IMR-90 (cell line): ENCODE data around the gene IL11RA. TPM values are rescaled to one million over a fixed set of nuclear protein-coding genes. Genes with fewer than 3 reads are reported as not detected.

Source experiments
- ATAC-seq: fragments of 200-7000 bp; cut with Tn5 transposase; 2 replicates; pipeline ENCODE4 v1.9.1; 2020; ENCODE audit warnings: low read depth, mild to moderate bottlenecking, moderate library complexity
- BruUV-seq: library from RNA; stranded (reverse); fragments of 400-500 nt; replicated peaks from 2 replicates; lab custom pipeline; 2021; lab: Mats Ljungman, UMichigan
- CTCF ChIA-PET: fragments of 300-600 bp; formaldehyde crosslinking; extraction: SDS; loops from one replicate; lab custom pipeline; 2021; ENCODE audit warnings: antibody characterized with exemption; lab: Yijun Ruan, JAX
- POLR2A ChIA-PET: fragments of 300-600 bp; sonication (Branson Sonifier 250); formaldehyde crosslinking; loops from one replicate; lab custom pipeline; 2022; ENCODE audit warnings: antibody characterized with exemption; ENCODE audit not compliant: unreplicated experiment; lab: Charles Lee
- DNase-seq: peaks from one replicate; pipeline ENCODE4 v3.0.0; 2013
- H2AFZ ChIP-seq: replicated peaks from 2 replicates; pipeline ENCODE3; 2013; ENCODE audit warnings: low read length, mild to moderate bottlenecking; ENCODE audit not compliant: poor library complexity
- H2AK5ac ChIP-seq: 2 replicates; pipeline ENCODE4 v1.6.1; 2013; ENCODE audit warnings: low read depth, low read length, inconsistent platforms
- H2AK9ac ChIP-seq: replicated peaks from 2 replicates; pipeline ENCODE3; 2013; ENCODE audit warnings: mild to moderate bottlenecking, low read depth, low read length, moderate library complexity; ENCODE audit not compliant: poor library complexity
- H2BK120ac ChIP-seq: 2 replicates; pipeline ENCODE4 v1.6.1; 2013; ENCODE audit warnings: low read depth, low read length, inconsistent platforms
- H2BK15ac ChIP-seq: 3 replicates; pipeline ENCODE4 v1.6.1; 2013; ENCODE audit warnings: low read depth, low read length, inconsistent platforms
- H2BK20ac ChIP-seq: 2 replicates; pipeline ENCODE4 v1.6.1; 2013; ENCODE audit warnings: low read depth, mild to moderate bottlenecking, inconsistent platforms, low read length, moderate library complexity
- H2BK5ac ChIP-seq: 2 replicates; pipeline ENCODE4 v1.6.1; 2013; ENCODE audit warnings: mild to moderate bottlenecking, low read depth, low read length, inconsistent platforms; ENCODE audit not compliant: poor library complexity, severe bottlenecking
- H3K14ac ChIP-seq: replicated peaks from 2 replicates; pipeline ENCODE4 v1.6.1; 2013; ENCODE audit warnings: low read depth, low read length, inconsistent platforms
- H3K18ac ChIP-seq: 2 replicates; pipeline ENCODE4 v1.6.1; 2013; ENCODE audit warnings: low read depth, low read length, control low read depth
- H3K23ac ChIP-seq: 2 replicates; pipeline ENCODE4 v1.6.1; 2013; ENCODE audit warnings: low read depth, low read length, inconsistent platforms
- H3K27ac ChIP-seq: 2 replicates; pipeline ENCODE4 v1.5.1; 2013; ENCODE audit warnings: mild to moderate bottlenecking, control low read depth, low read length; ENCODE audit not compliant: insufficient read depth
- H3K27me3 ChIP-seq: 2 replicates; pipeline ENCODE4 v1.6.1; 2013; ENCODE audit warnings: low read length; ENCODE audit not compliant: control insufficient read depth, insufficient read depth
- H3K36me3 ChIP-seq: 2 replicates; pipeline ENCODE4 v1.6.1; 2013; ENCODE audit warnings: low read length, mixed read lengths; ENCODE audit not compliant: control insufficient read depth, insufficient read depth
- H3K4ac ChIP-seq: 2 replicates; pipeline ENCODE4 v1.6.1; 2013; ENCODE audit warnings: low read depth, low read length, inconsistent platforms
- H3K4me1 ChIP-seq: 2 replicates; pipeline ENCODE4 v1.6.1; 2013; ENCODE audit warnings: low read length, mixed read lengths; ENCODE audit not compliant: control insufficient read depth, insufficient read depth
- H3K4me2 ChIP-seq: 2 replicates; pipeline ENCODE4 v1.6.1; 2013; ENCODE audit warnings: low read depth, mild to moderate bottlenecking, control low read depth, low read length, moderate library complexity
- H3K4me3 ChIP-seq: 2 replicates; pipeline ENCODE4 v1.5.1; 2013; ENCODE audit warnings: low read depth, mild to moderate bottlenecking, control low read depth, low read length, moderate library complexity; ENCODE audit not compliant: insufficient read depth
- H3K56ac ChIP-seq: 2 replicates; pipeline ENCODE4 v1.6.1; 2013; ENCODE audit warnings: low read length, inconsistent platforms; ENCODE audit not compliant: insufficient read depth; ENCODE audit errors: extremely low read depth
- H3K79me1 ChIP-seq, 2 experiments: 2 replicates each; pipeline ENCODE4 v1.6.1; 2013; ENCODE audit warnings: low read length in 2 of 2, inconsistent platforms in 1 of 2, low read depth in 1 of 2
- H3K9ac ChIP-seq: 2 replicates; pipeline ENCODE4 v1.6.1; 2013; ENCODE audit warnings: low read depth, low read length, control low read depth
- H3K9me1 ChIP-seq: 2 replicates; pipeline ENCODE4 v1.6.1; 2013; ENCODE audit warnings: low read length, inconsistent platforms; ENCODE audit not compliant: insufficient read depth
- H3K9me3 ChIP-seq: 2 replicates; pipeline ENCODE4 v1.6.1; 2013; ENCODE audit warnings: low read length; ENCODE audit not compliant: control insufficient read depth, insufficient read depth
- H4K20me1 ChIP-seq: 2 replicates; pipeline ENCODE4 v1.6.1; 2013; ENCODE audit warnings: low read length, inconsistent platforms; ENCODE audit not compliant: insufficient read depth
- H4K5ac ChIP-seq: 2 replicates; pipeline ENCODE4 v1.6.1; 2013; ENCODE audit warnings: mild to moderate bottlenecking, low read depth, low read length, control low read depth
- H4K8ac ChIP-seq, 2 experiments: 2 replicates each; pipeline ENCODE4 v1.6.1; 2013; ENCODE audit warnings: low read depth in 2 of 2, low read length in 2 of 2, control low read depth in 1 of 2, inconsistent platforms in 1 of 2
- H4K91ac ChIP-seq: 2 replicates; pipeline ENCODE4 v1.6.1; 2013; ENCODE audit warnings: low read depth, low read length, inconsistent platforms; ENCODE audit not compliant: insufficient read depth
- BHLHE40 ChIP-seq: fragments of 150-350 bp; IDR thresholded peaks from 2 replicates; pipeline ENCODE4 v1.6.1; 2016; ENCODE audit warnings: mild to moderate bottlenecking, low read depth, low read length
- CEBPB ChIP-seq: IDR thresholded peaks from 2 replicates; pipeline ENCODE4 v1.6.1; 2012; ENCODE audit warnings: low read depth, low read length, improper control_type of control experiment
- CHD1 ChIP-seq: IDR thresholded peaks from 2 replicates; pipeline ENCODE4 v1.6.1; 2012; ENCODE audit warnings: low read depth, low read length, improper control_type of control experiment
- FOS ChIP-seq: fragments of 150-350 bp; IDR thresholded peaks from 2 replicates; pipeline ENCODE4 v1.6.1; 2016; ENCODE audit warnings: low read depth, low read length
- MAFK ChIP-seq: IDR thresholded peaks from 2 replicates; pipeline ENCODE4 v1.6.1; 2012; ENCODE audit warnings: low read depth, low read length, improper control_type of control experiment
- MAZ ChIP-seq: IDR thresholded peaks from 2 replicates; pipeline ENCODE4 v1.6.1; 2012; ENCODE audit warnings: low read depth, mild to moderate bottlenecking, low read length, improper control_type of control experiment, moderate library complexity, borderline replicate concordance
- MXI1 ChIP-seq: IDR thresholded peaks from 2 replicates; pipeline ENCODE4 v1.6.1; 2012; ENCODE audit warnings: low read depth, mild to moderate bottlenecking, low read length, moderate library complexity, borderline replicate concordance
- NFE2L2 ChIP-seq: fragments of 150-350 bp; IDR thresholded peaks from 2 replicates; pipeline ENCODE4 v1.6.1; 2016; ENCODE audit warnings: low read depth, mild to moderate bottlenecking, low read length
- POLR2A ChIP-seq: IDR thresholded peaks from 2 replicates; pipeline ENCODE4 v1.6.1; 2012; ENCODE audit warnings: mild to moderate bottlenecking, low read depth, low read length
- RAD21 ChIP-seq: IDR thresholded peaks from 2 replicates; pipeline ENCODE4 v1.6.1; 2012; ENCODE audit warnings: low read length, improper control_type of control experiment
- RCOR1 ChIP-seq: IDR thresholded peaks from 2 replicates; pipeline ENCODE4 v1.6.1; 2012; ENCODE audit warnings: mild to moderate bottlenecking, low read length, improper control_type of control experiment; ENCODE audit not compliant: insufficient replicate concordance
- RFX5 ChIP-seq: IDR thresholded peaks from 2 replicates; pipeline ENCODE4 v1.8.0; 2012; ENCODE audit warnings: low read depth, mild to moderate bottlenecking, low read length, moderate library complexity
- SMC3 ChIP-seq: fragments of 150-350 bp; IDR thresholded peaks from 2 replicates; pipeline ENCODE4 v1.6.1; 2016; ENCODE audit warnings: low read depth, mild to moderate bottlenecking, antibody characterized with exemption, low read length, moderate library complexity
- USF2 ChIP-seq: fragments of 150-350 bp; IDR thresholded peaks from 2 replicates; pipeline ENCODE4 v1.6.1; 2017; ENCODE audit warnings: mild to moderate bottlenecking, antibody characterized with exemption, low read length, low read depth
- WGBS, 2 experiments: methylation state at CpG; one replicate each; pipeline versions ENCODE4 v1.1.5 to v1.1.7; 2013; ENCODE audit warnings: missing lambda C conversion rate in 2 of 2; ENCODE audit not compliant: insufficient read length in 1 of 2; ENCODE audit errors: extremely low coverage in 2 of 2; 5-methylcytosine and 5-hydroxymethylcytosine counted together
- dilution Hi-C: fragments of 300-500 bp; cut with HindIII; formaldehyde crosslinking; loops from one replicate; pipeline ENCODE4 v1.14.3; 2018; ENCODE audit warnings: low sequenced_read_pairs; ENCODE audit not compliant: unreplicated experiment
- in situ Hi-C: fragments of 300-500 bp; cut with MboI; formaldehyde crosslinking; loops from 3 replicates; pipeline ENCODE4 v1.14.3; 2019; ENCODE audit warnings: low sequenced_read_pairs, inconsistent platforms, mixed read lengths
- intact Hi-C: fragments of 100-400 bp; cut with micrococcal nuclease; formaldehyde crosslinking; loops from 2 replicates; pipeline ENCODE4 v1.10.0; 2022
- polyA plus RNA-seq, 3 experiments: library from polyadenylated mRNA; depleted of rRNA; stranded (reverse); fragments of >200 nt; gene quantifications; 2 replicates each; pipeline ENCODE4 v1.2.3, GENCODE V29; 2012; ENCODE audit warnings: low replicate concordance in 1 of 3
- total RNA-seq: library from RNA; depleted of rRNA; stranded (reverse); fragments of >200 nt; gene quantifications from 2 replicates; pipeline ENCODE4 v1.2.3, GENCODE V29; 2012
- TF ChIP-seq, protein P1 (sequence below): conservative IDR thresholded peaks from 2 replicates; pipeline ENCODE4 v1.5.1; 2012; ENCODE audit warnings: mild to moderate bottlenecking, low read depth, low read length, improper control_type of control experiment
- TF ChIP-seq, protein P2 (sequence below): fragments of 150-350 bp; IDR thresholded peaks from 2 replicates; pipeline ENCODE4 v1.6.1; 2016; ENCODE audit warnings: low read depth, mild to moderate bottlenecking, low read length, moderate library complexity, borderline replicate concordance

IL11RA gene
- total and polyA plus RNA-seq, 2 of the 4 experiments (the other 2 are of a cell fraction) = 8.2 to 15.9 TPM

GRCh38 chr9:34686231-34686630, 34.2 kb downstream of the IL11RA start:
- no peak overlapping the region for H2BK20ac ChIP-seq
- no peak overlapping the region for H3K9ac ChIP-seq
- H2AFZ ChIP-seq = no peak overlapping the region
- no peak overlapping the region for H2AK5ac ChIP-seq
- H3K56ac ChIP-seq = no peak overlapping the region
- no peaks in the 10 kb centered on the region; the same call in 1 of the 2 replicates for H4K20me1 ChIP-seq
- H4K8ac ChIP-seq = no peak overlapping the region
- H3K27me3 ChIP-seq = no peaks in the 10 kb centered on the region
- no peak for TF ChIP-seq RAD21
- TF ChIP-seq USF2 = no peak
- TF ChIP-seq FOS = no peak
- TF ChIP-seq RFX5 = no peak
- TF ChIP-seq, protein P1, sequence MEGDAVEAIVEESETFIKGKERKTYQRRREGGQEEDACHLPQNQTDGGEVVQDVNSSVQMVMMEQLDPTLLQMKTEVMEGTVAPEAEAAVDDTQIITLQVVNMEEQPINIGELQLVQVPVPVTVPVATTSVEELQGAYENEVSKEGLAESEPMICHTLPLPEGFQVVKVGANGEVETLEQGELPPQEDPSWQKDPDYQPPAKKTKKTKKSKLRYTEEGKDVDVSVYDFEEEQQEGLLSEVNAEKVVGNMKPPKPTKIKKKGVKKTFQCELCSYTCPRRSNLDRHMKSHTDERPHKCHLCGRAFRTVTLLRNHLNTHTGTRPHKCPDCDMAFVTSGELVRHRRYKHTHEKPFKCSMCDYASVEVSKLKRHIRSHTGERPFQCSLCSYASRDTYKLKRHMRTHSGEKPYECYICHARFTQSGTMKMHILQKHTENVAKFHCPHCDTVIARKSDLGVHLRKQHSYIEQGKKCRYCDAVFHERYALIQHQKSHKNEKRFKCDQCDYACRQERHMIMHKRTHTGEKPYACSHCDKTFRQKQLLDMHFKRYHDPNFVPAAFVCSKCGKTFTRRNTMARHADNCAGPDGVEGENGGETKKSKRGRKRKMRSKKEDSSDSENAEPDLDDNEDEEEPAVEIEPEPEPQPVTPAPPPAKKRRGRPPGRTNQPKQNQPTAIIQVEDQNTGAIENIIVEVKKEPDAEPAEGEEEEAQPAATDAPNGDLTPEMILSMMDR = no peak
- no peak for TF ChIP-seq CEBPB
- TF ChIP-seq, protein P2, sequence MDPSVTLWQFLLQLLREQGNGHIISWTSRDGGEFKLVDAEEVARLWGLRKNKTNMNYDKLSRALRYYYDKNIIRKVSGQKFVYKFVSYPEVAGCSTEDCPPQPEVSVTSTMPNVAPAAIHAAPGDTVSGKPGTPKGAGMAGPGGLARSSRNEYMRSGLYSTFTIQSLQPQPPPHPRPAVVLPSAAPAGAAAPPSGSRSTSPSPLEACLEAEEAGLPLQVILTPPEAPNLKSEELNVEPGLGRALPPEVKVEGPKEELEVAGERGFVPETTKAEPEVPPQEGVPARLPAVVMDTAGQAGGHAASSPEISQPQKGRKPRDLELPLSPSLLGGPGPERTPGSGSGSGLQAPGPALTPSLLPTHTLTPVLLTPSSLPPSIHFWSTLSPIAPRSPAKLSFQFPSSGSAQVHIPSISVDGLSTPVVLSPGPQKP = no peak
- TF ChIP-seq NFE2L2 = no peak
- TF ChIP-seq CHD1 = no peak
- no peak for TF ChIP-seq RCOR1
- no peak for TF ChIP-seq MXI1
- TF ChIP-seq MAZ = no peak
- TF ChIP-seq POLR2A = no peak
- no peak for TF ChIP-seq MAFK
- no peak for TF ChIP-seq SMC3
- no peak for TF ChIP-seq BHLHE40
- dilution Hi-C loops (no loop called here), in situ Hi-C loops (no loop called here), intact Hi-C loops (no loop called here)
- CTCF ChIA-PET = interaction anchor here (1.4 kb wide), 1 partner anchor 16 kb away, joined by 5 read pairs; no protein-coding TSS in a partner anchor
- H4K91ac ChIP-seq = no peak overlapping the region
- no peak overlapping the region for H2BK120ac ChIP-seq
- H3K23ac ChIP-seq = no peak overlapping the region; the same call in 1 of the 2 replicates
- POLR2A ChIA-PET = no interaction called here
- H3K36me3 ChIP-seq = no peaks in the 10 kb centered on the region
- WGBS, 2 experiments = 80% methylated on average over 1 of the region's 5 CpGs; no CpG with 5 or more reads in 1 of the 2 experiments
- H4K5ac ChIP-seq = no peak overlapping the region
- H3K9me1 ChIP-seq = peaks cover 11% of the 10 kb centered on the region; the same call in 1 of the 2 replicates
- no peak overlapping the region for H3K4me3 ChIP-seq
- no peak overlapping the region for H3K18ac ChIP-seq
- no peak overlapping the region for H3K4ac ChIP-seq
- H2AK9ac ChIP-seq = no peak overlapping the region
- H3K14ac ChIP-seq = no peak overlapping the region
- H2BK15ac ChIP-seq = no peak overlapping the region
- BruUV-seq = no TSS peak
- H3K27ac ChIP-seq = no peak overlapping the region
- ATAC-seq (no peak), DNase-seq (no peak)
- H2BK5ac ChIP-seq = no peak overlapping the region
- no peak overlapping the region for H3K4me2 ChIP-seq
- H3K9me3 ChIP-seq = no peaks in the 10 kb centered on the region
- H3K79me1 ChIP-seq = no peaks in the 10 kb centered on the region; a peak in 1 of 4 replicates
- H3K4me1 ChIP-seq = no peaks in the 10 kb centered on the region; the same call in 1 of the 2 replicates
